DOHH2 (cell line): ENCODE data around the gene CARNS1.
A peak's percentile ranks its signal among the peaks of the same experiment; 100 is the strongest.

Source experiments
- H3F3A ChIP-seq: fragments of 200-600 bp; sonication (generic), shearing (Covaris generic); 2 replicates; pipeline ENCODE4 v1.6.0; 2016; ENCODE audit warnings: antibody characterized with exemption, mild to moderate bottlenecking; ENCODE audit not compliant: control insufficient read depth, insufficient read depth
- H3K27ac ChIP-seq: fragments of 200-600 bp; sonication (generic); 2 replicates; pipeline ENCODE4 v1.5.1; 2014; ENCODE audit warnings: low read depth, mild to moderate bottlenecking, low read length, moderate library complexity
- H3K27me3 ChIP-seq: fragments of 200-600 bp; sonication (generic); 2 replicates; pipeline ENCODE4 v1.6.1; 2014; ENCODE audit warnings: mild to moderate bottlenecking, low read length, mixed read lengths; ENCODE audit not compliant: control insufficient read depth
- H3K36me3 ChIP-seq: fragments of 200-600 bp; sonication (generic); 2 replicates; pipeline ENCODE4 v1.6.1; 2014; ENCODE audit warnings: mild to moderate bottlenecking, low read length, moderate library complexity, mixed read lengths; ENCODE audit not compliant: control insufficient read depth
- H3K4me1 ChIP-seq: fragments of 200-600 bp; sonication (generic); 2 replicates; pipeline ENCODE4 v1.6.1; 2014; ENCODE audit warnings: mild to moderate bottlenecking, low read length, mixed read lengths; ENCODE audit not compliant: control insufficient read depth
- H3K4me2 ChIP-seq: fragments of 200-600 bp; sonication (generic); 2 replicates; pipeline ENCODE4 v1.6.0; 2014; ENCODE audit warnings: mild to moderate bottlenecking, low read length, moderate library complexity
- H3K4me3 ChIP-seq: fragments of 200-600 bp; sonication (generic); 2 replicates; pipeline ENCODE4 v1.5.1; 2014; ENCODE audit warnings: mild to moderate bottlenecking, low read length, mixed read lengths
- H3K79me2 ChIP-seq: fragments of 200-600 bp; sonication (generic); 2 replicates; pipeline ENCODE4 v1.6.1; 2014; ENCODE audit warnings: mild to moderate bottlenecking, low read length, mixed read lengths; ENCODE audit not compliant: control insufficient read depth
- H3K9me2 ChIP-seq: fragments of 200-600 bp; sonication (generic); replicated peaks from 2 replicates; pipeline ENCODE4 v1.6.1; 2014; ENCODE audit warnings: mild to moderate bottlenecking, low read length, mixed read lengths; ENCODE audit not compliant: control insufficient read depth
- H3K9me3 ChIP-seq: fragments of 200-600 bp; sonication (generic); 2 replicates; pipeline ENCODE4 v1.6.1; 2014; ENCODE audit warnings: antibody characterized with exemption, low read length, mixed read lengths; ENCODE audit not compliant: control insufficient read depth, insufficient read depth
- H4K20me1 ChIP-seq: fragments of 200-600 bp; sonication (generic); 2 replicates; pipeline ENCODE4 v1.6.0; 2014; ENCODE audit warnings: low read depth, mild to moderate bottlenecking, antibody characterized with exemption, low read length, moderate library complexity; ENCODE audit not compliant: control insufficient read depth, insufficient read depth
- EZH2phosphoT487 ChIP-seq: fragments of 200-600 bp; sonication (generic); IDR thresholded peaks from 2 replicates; pipeline ENCODE4 v1.6.1; 2017; ENCODE audit warnings: borderline replicate concordance, mild to moderate bottlenecking, antibody characterized with exemption, low read length, moderate library complexity, mixed read lengths
- TF ChIP-seq, protein P1 (sequence below): fragments of 200-600 bp; sonication (generic); IDR thresholded peaks from one replicate; pipeline ENCODE4 v1.5.1; 2014; ENCODE audit warnings: antibody characterized with exemption, mild to moderate bottlenecking, low read depth, low read length; ENCODE audit not compliant: poor library complexity, severe bottlenecking

Gene CARNS1

DNA sequence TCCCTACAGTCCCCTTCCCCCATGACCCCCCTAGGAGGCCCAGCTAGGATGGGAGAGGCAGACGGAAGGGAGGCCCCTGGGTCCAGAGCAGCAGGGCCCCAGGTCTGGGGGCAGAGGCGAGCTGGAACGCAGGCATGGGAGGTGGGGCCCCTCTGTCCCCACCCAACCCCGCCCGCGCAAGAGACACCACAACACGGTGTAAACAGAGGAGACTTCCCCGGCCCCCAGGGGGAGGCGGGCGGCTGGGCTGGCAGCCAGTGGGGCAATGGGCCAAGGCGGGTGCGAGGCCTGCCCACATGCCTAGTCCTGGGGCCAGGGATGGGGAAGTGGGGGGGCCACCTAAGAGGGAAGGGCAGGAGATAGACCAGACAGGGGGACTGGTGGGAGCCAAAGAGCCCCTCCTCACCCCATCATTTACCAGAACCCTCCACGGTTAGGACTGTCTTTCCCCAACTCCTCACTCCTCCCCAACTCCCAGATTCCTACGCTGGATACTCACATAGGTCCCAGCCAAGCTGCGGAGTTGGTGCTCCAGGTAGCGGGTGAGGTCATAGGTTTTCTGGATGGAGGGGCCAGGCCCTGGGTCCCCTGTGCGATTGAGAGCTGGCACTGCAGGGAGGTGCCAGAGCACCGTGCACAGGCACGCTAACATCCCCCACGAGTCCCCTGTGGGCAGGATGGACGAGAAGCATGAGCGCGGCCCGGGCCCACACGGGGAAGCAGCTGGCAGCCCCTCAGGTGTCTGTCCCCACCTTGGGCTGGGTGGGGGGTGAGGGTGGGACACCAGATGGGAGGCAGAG, 48.3 kb upstream of the CARNS1 start:
- no peaks in the 10 kb centered on the region for H3K9me3 ChIP-seq
- H4K20me1 ChIP-seq, result peaks cover 15% of the 10 kb centered on the region
- H3K27ac ChIP-seq, result no peak overlapping the region
- H3K4me3 ChIP-seq, result no peak overlapping the region
- TF ChIP-seq, protein P1, sequence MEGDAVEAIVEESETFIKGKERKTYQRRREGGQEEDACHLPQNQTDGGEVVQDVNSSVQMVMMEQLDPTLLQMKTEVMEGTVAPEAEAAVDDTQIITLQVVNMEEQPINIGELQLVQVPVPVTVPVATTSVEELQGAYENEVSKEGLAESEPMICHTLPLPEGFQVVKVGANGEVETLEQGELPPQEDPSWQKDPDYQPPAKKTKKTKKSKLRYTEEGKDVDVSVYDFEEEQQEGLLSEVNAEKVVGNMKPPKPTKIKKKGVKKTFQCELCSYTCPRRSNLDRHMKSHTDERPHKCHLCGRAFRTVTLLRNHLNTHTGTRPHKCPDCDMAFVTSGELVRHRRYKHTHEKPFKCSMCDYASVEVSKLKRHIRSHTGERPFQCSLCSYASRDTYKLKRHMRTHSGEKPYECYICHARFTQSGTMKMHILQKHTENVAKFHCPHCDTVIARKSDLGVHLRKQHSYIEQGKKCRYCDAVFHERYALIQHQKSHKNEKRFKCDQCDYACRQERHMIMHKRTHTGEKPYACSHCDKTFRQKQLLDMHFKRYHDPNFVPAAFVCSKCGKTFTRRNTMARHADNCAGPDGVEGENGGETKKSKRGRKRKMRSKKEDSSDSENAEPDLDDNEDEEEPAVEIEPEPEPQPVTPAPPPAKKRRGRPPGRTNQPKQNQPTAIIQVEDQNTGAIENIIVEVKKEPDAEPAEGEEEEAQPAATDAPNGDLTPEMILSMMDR, result no peak
- no peak for TF ChIP-seq EZH2phosphoT487
- H3F3A ChIP-seq, result peaks cover 9% of the 10 kb centered on the region; the same call in 1 of the 2 replicates
- peaks cover 48% of the 10 kb centered on the region for H3K36me3 ChIP-seq
- no peaks in the 10 kb centered on the region for H3K9me2 ChIP-seq
- peaks cover 91% of the 10 kb centered on the region for H3K4me1 ChIP-seq
- H3K27me3 ChIP-seq, result no peaks in the 10 kb centered on the region
- H3K79me2 ChIP-seq, result peaks cover 69% of the 10 kb centered on the region
- H3K4me2 ChIP-seq, result peak overlapping the region; percentile 24; the same call in 1 of the 2 replicates

DNA sequence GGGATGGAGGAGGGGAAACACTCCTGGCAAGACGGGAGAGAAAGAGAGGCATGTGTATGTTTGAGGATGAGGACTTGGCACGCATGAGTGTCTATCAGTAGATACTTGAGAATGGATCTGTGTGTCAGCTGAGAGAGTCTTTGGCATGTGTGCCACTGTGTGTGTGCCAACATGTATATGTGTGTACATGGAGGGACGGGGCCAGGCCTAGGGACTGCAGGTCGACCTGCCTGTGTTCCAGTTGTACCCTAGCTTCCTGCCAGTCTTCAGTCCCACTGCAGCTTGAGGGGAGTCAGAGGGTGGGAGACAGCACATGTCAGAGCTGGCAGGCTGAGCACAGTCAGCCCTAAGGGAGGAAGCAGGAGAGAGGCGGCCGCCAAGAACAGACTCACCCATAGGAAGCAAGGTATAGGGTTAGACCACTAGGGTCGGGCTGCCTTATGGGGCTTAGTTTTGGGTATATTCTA, 47.7 kb upstream of the CARNS1 start:
- no peak overlapping the region for H3K27ac ChIP-seq
- H3K36me3 ChIP-seq, result peaks cover 45% of the 10 kb centered on the region
- no peak overlapping the region for H3K4me3 ChIP-seq
- H3K9me3 ChIP-seq, result no peaks in the 10 kb centered on the region
- H3K27me3 ChIP-seq, result no peaks in the 10 kb centered on the region
- peaks cover 15% of the 10 kb centered on the region for H4K20me1 ChIP-seq
- peaks cover 86% of the 10 kb centered on the region for H3K4me1 ChIP-seq
- no peaks in the 10 kb centered on the region for H3K9me2 ChIP-seq
- peak overlapping the region; percentile 24; the same call in 1 of the 2 replicates for H3K4me2 ChIP-seq
- TF ChIP-seq, protein P1, result no peak
- H3F3A ChIP-seq, result peaks cover 9% of the 10 kb centered on the region; the same call in 1 of the 2 replicates
- H3K79me2 ChIP-seq, result peaks cover 74% of the 10 kb centered on the region

- Histone ChIP-seq H3K79me2 (peaks cover 82% of the 10 kb centered on the region), H3K27me3 (no peaks in the 10 kb centered on the region), H3K36me3 (peaks cover 47% of the 10 kb centered on the region), H3F3A (peaks cover 9% of the 10 kb centered on the region; the same call in 1 of the 2 replicates), H3K4me1 (peaks cover 83% of the 10 kb centered on the region), H4K20me1 (peaks cover 15% of the 10 kb centered on the region), H3K4me2 (no peak overlapping the region), H3K9me2 (no peaks in the 10 kb centered on the region), H3K4me3 (no peak overlapping the region), H3K27ac (no peak overlapping the region), H3K9me3 (no peaks in the 10 kb centered on the region)
- TF ChIP-seq, protein P1, result no peak
- no peak for TF ChIP-seq EZH2phosphoT487
These were observed 46.9 kb upstream of the CARNS1 start for GRCh38 chr11:67368621-67369020.
